A549 (cell line): ENCODE measurements around the gene SPAG4. TPM values are rescaled to one million over a fixed set of nuclear protein-coding genes. Genes with fewer than 3 reads are reported as not detected.

Source experiments
- ATAC-seq, 2 experiments: fragments of 200-7000 bp in 1 of 2; fragments of >200 bp in 1 of 2; cut with Nextera tagmentation in 1 of 2; cut with Tn5 transposase in 1 of 2; 3 replicates each; pipeline versions ENCODE4 v1.8.0 to v1.9.1; 2018 to 2020; ENCODE audit warnings: mild to moderate bottlenecking in 1 of 2, moderate library complexity in 1 of 2
- CTCF ChIA-PET: fragments of 300-600 bp; sonication (Branson Sonifier 250); formaldehyde crosslinking; extraction: SDS; loops from one replicate; lab custom pipeline; 2021; ENCODE audit warnings: antibody characterized with exemption, inconsistent platforms; lab: Yijun Ruan, JAX
- POLR2A ChIA-PET: fragments of 350-600 bp; formaldehyde crosslinking; extraction: SDS; loops from one replicate; lab custom pipeline; 2021; ENCODE audit warnings: antibody characterized with exemption, inconsistent platforms; lab: Yijun Ruan, JAX
- DNase-seq, 2 experiments: peaks; one replicate each; pipeline versions ENCODE4 v3.0.0 to v3.0.0-alpha.2; 2011 to 2016; ENCODE audit warnings: low read depth in 1 of 2, low spot score in 1 of 2
- FAIRE-seq: peaks from 2 replicates; lab custom pipeline; 2011; peaks lifted over from hg19 to GRCh38; lab: Jason Lieb, UNC
- H3K27ac ChIP-seq, 2 experiments: fragments of >200 bp; sonication (Bioruptor Twin); formaldehyde crosslinking; 3 replicates each; pipeline ENCODE4 v1.5.1; 2016 to 2017
- H3K4me1 ChIP-seq: fragments of >200 bp; sonication (Bioruptor Twin); formaldehyde crosslinking; 3 replicates; pipeline ENCODE4 v1.6.1; 2016
- H3K4me2 ChIP-seq: fragments of >200 bp; sonication (Bioruptor Twin); formaldehyde crosslinking; 3 replicates; pipeline ENCODE4 v1.6.1; 2016
- H3K4me3 ChIP-seq: fragments of >200 bp; sonication (Bioruptor Twin); formaldehyde crosslinking; 3 replicates; pipeline ENCODE4 v1.5.1; 2016
- H3K9me3 ChIP-seq: fragments of >200 bp; sonication (Bioruptor Twin); formaldehyde crosslinking; 3 replicates; pipeline ENCODE4 v1.6.1; 2016
- ATOH8 ChIP-seq: fragments of 250-450 bp; sonication (Bioruptor Pico); IDR thresholded peaks from 2 replicates; pipeline ENCODE4 v1.5.0; 2020; ENCODE audit warnings: low read depth, mild to moderate bottlenecking, moderate library complexity
- CBX2 ChIP-seq: fragments of 200-600 bp; sonication (generic); IDR thresholded peaks from 2 replicates; pipeline ENCODE4 v1.6.1; 2016; ENCODE audit warnings: low read depth, mild to moderate bottlenecking, borderline replicate concordance
- CEBPB ChIP-seq, 2 experiments: fragments of >200 bp in 1 of 2; sonication (Bioruptor Twin) in 1 of 2; formaldehyde crosslinking in 1 of 2; IDR thresholded peaks; 2 replicates each; pipeline ENCODE4 v1.6.1; 2012 to 2016
- EHMT2 ChIP-seq: fragments of 200-600 bp; sonication (generic); IDR thresholded peaks from 2 replicates; pipeline ENCODE4 v1.6.1; 2016; ENCODE audit warnings: antibody characterized with exemption, low read depth, mild to moderate bottlenecking, moderate library complexity
- ELK1 ChIP-seq: fragments of 150-350 bp; IDR thresholded peaks from 2 replicates; pipeline ENCODE4 v1.6.1; 2014; ENCODE audit warnings: low read depth, mild to moderate bottlenecking, low read length
- FOXS1 ChIP-seq: fragments of 250-450 bp; sonication (Bioruptor Pico); IDR thresholded peaks from 2 replicates; pipeline ENCODE4 v1.5.0; 2020; ENCODE audit warnings: mild to moderate bottlenecking, moderate library complexity
- HES2 ChIP-seq: fragments of >200 bp; sonication (Bioruptor Twin); formaldehyde crosslinking; IDR thresholded peaks from 2 replicates; pipeline ENCODE4 v1.6.1; 2016
- HOXA7 ChIP-seq: fragments of 250-450 bp; sonication (Bioruptor Pico); IDR thresholded peaks from 2 replicates; pipeline ENCODE4 v1.5.0; 2020; ENCODE audit warnings: mild to moderate bottlenecking, moderate library complexity
- HOXB13 ChIP-seq: fragments of 250-450 bp; sonication (Bioruptor Pico); IDR thresholded peaks from 2 replicates; pipeline ENCODE4 v1.5.0; 2020; ENCODE audit warnings: low read depth, mild to moderate bottlenecking, moderate library complexity
- KDM1A ChIP-seq: fragments of 200-600 bp; sonication (generic); IDR thresholded peaks from 2 replicates; pipeline ENCODE4 v1.6.1; 2016; ENCODE audit warnings: low read depth, mild to moderate bottlenecking
- MAFK ChIP-seq: fragments of 450-650 bp; IDR thresholded peaks from 2 replicates; pipeline ENCODE4 v1.6.1; 2014; ENCODE audit not compliant: partially characterized antibody
- MAX ChIP-seq: IDR thresholded peaks from 2 replicates; pipeline ENCODE4 v1.6.1; 2012
- MAZ ChIP-seq: fragments of 150-350 bp; IDR thresholded peaks from 2 replicates; pipeline ENCODE4 v1.6.1; 2014; ENCODE audit warnings: antibody characterized with exemption, low read depth, low read length, borderline replicate concordance
- POLR2A ChIP-seq: IDR thresholded peaks from 2 replicates; pipeline ENCODE4 v1.6.1; 2012; ENCODE audit warnings: mild to moderate bottlenecking, low read length
- POLR2AphosphoS2 ChIP-seq: conservative IDR thresholded peaks from 2 replicates; pipeline ENCODE4 v1.6.1; 2012; ENCODE audit warnings: low read length, improper control_type of control experiment, inconsistent platforms
- RFX5 ChIP-seq: fragments of 450-650 bp; IDR thresholded peaks from 2 replicates; pipeline ENCODE4 v1.7.1; 2014; ENCODE audit warnings: antibody characterized with exemption, mild to moderate bottlenecking, moderate library complexity
- RNF2 ChIP-seq: fragments of 200-600 bp; sonication (generic); IDR thresholded peaks from 2 replicates; pipeline ENCODE4 v1.6.1; 2016; ENCODE audit warnings: low read depth, mild to moderate bottlenecking, antibody characterized with exemption, moderate library complexity, borderline replicate concordance
- TP53 ChIP-seq: fragments of 250-450 bp; sonication (Bioruptor Pico); IDR thresholded peaks from 2 replicates; pipeline ENCODE4 v1.5.0; 2021; ENCODE audit warnings: mild to moderate bottlenecking, moderate library complexity
- USF2 ChIP-seq: fragments of 450-650 bp; IDR thresholded peaks from 2 replicates; pipeline ENCODE4 v1.6.1; 2014; ENCODE audit warnings: antibody characterized with exemption
- ZFP36 ChIP-seq: fragments of 450-650 bp; IDR thresholded peaks from 2 replicates; pipeline ENCODE4 v1.6.1; 2014; ENCODE audit warnings: borderline replicate concordance; ENCODE audit not compliant: partially characterized antibody
- WGBS: methylation state at CpG from one replicate; pipeline ENCODE4 v1.1.6; 2017; ENCODE audit errors: missing lambda C conversion rate; 5-methylcytosine and 5-hydroxymethylcytosine counted together
- polyA plus RNA-seq, 4 experiments: library from polyadenylated mRNA; depleted of rRNA in 3 of 4; stranded (reverse); fragments of >200 nt; fragmentation: RNase III in 1 of 4; extraction: RNeasy Plus Mini Kit Qiagen cat#74134 plus additional on column Dnase treatment in 1 of 4; gene quantifications; 2 replicates in 3 of 4; 3 replicates in 1 of 4; pipeline ENCODE4 v1.2.3, GENCODE V29; 2011 to 2017

The SPAG4 gene
- polyA plus RNA-seq, 2 of the 4 experiments (the other 2 are of a cell fraction): 4.4 to 5.0 TPM

- TF ChIP-seq MAX (no peak), HOXA7 (CRISPR knock-in tag) (no peak), MAFK (no peak)
Observed at GRCh38 chr20:35595901-35596300, 19.7 kb upstream of the SPAG4 start (continued).

GRCh38 chr20:35597186-35597585 is 18.4 kb upstream of the SPAG4 start:
- 85% methylated on average over 2 of the region's 2 CpGs for WGBS
- Histone ChIP-seq H3K9me3 (no peaks in the 10 kb centered on the region), H3K27ac (no peak overlapping the region), H3K4me1 (peaks cover 10% of the 10 kb centered on the region; the same call in 2 of the 3 replicates), H3K4me3 (no peak overlapping the region), H3K4me2 (no peak overlapping the region)
- FAIRE-seq (no peak), DNase-seq (no peak), ATAC-seq (no peak)
- TF ChIP-seq USF2 (no peak), CEBPB (IDR thresholded peaks at IDR 0.05) (no peak), POLR2AphosphoS2 (no peak), FOXS1 (no peak), ZFP36 (no peak), CBX2 (no peak), RNF2 (no peak)
- ChIA-PET POLR2A (no interaction called here), CTCF (interaction anchor here (1.0 to 4.6 kb wide), 2 partner anchors 23 to 96 kb away, joined by 3 to 21 read pairs; no protein-coding TSS in a partner anchor)

- WGBS: 88% methylated on average over 7 of the region's 7 CpGs
- Histone ChIP-seq H3K4me2 (no peak overlapping the region), H3K4me1 (peaks cover 10% of the 10 kb centered on the region; the same call in 2 of the 3 replicates), H3K9me3 (no peaks in the 10 kb centered on the region), H3K4me3 (no peak overlapping the region), H3K27ac (no peak overlapping the region)
- ChIA-PET CTCF (interaction anchor here (0.8 to 4.6 kb wide), 2 partner anchors 22 to 36 kb away, joined by 4 to 21 read pairs; no protein-coding TSS in a partner anchor), POLR2A (interaction anchor here (0.6 kb wide), 1 partner anchor 19 kb away, joined by 3 read pairs; no protein-coding TSS in a partner anchor)
- DNase-seq (no peak), ATAC-seq (no peak), FAIRE-seq (no peak)
- no peak for TF ChIP-seq MAZ
- TF ChIP-seq HES2: no peak
Observed at GRCh38 chr20:35598476-35598875, 17.2 kb upstream of the SPAG4 start.

- H3K4me2 ChIP-seq: no peak overlapping the region
- H3K27ac ChIP-seq: no peak overlapping the region
- H3K4me3 ChIP-seq: no peak overlapping the region
- FAIRE-seq: no peak
- TF ChIP-seq ELK1 (no peak), ATOH8 (CRISPR knock-in tag) (no peak), RFX5 (no peak), POLR2A (no peak), HOXB13 (CRISPR knock-in tag) (no peak), EHMT2 (no peak), TP53 (CRISPR knock-in tag) (no peak), MAZ (no peak), KDM1A (no peak)
- no peak for DNase-seq
- no peak for ATAC-seq
- peaks cover 10% of the 10 kb centered on the region; the same call in 2 of the 3 replicates for H3K4me1 ChIP-seq
- ChIA-PET POLR2A (interaction anchor here (0.6 kb wide), 1 partner anchor 18 kb away, joined by 3 read pairs; no protein-coding TSS in a partner anchor), CTCF (interaction anchor here (0.8 to 4.6 kb wide), 3 partner anchors 17 to 37 kb away, joined by 4 to 21 read pairs (median 15); partner anchors contain the start of gene SPAG4)
- H3K9me3 ChIP-seq: no peaks in the 10 kb centered on the region
- WGBS: 83% methylated on average over 19 of the region's 22 CpGs
Observed at GRCh38 chr20:35598899-35599775, 16.5 kb upstream of the SPAG4 start.
